GM12878 (cell line): ENCODE measurements around the gene TMEM138. TPM values are rescaled to one million over a fixed set of nuclear protein-coding genes. Genes with fewer than 3 reads are reported as not detected.

ENCODE experiments used
- BACH1 ChIP-seq: fragments of 450-650 bp; IDR thresholded peaks from 2 replicates; pipeline ENCODE4 v1.6.1; 2017; ENCODE audit warnings: mild to moderate bottlenecking, borderline replicate concordance
- BHLHE40 ChIP-seq, 2 experiments: fragments of 450-650 bp in 1 of 2; IDR thresholded peaks; 2 replicates each; pipeline ENCODE4 v1.6.1; 2011 to 2017; ENCODE audit warnings: low read depth in 2 of 2, borderline replicate concordance in 1 of 2, improper control_type of control experiment in 1 of 2, low read length in 1 of 2, mild to moderate bottlenecking in 1 of 2
- BRCA1 ChIP-seq: IDR thresholded peaks from 2 replicates; pipeline ENCODE4 v1.6.1; 2011; ENCODE audit warnings: low read depth, low read length, improper control_type of control experiment
- CBFB ChIP-seq: IDR thresholded peaks from 2 replicates; pipeline ENCODE4 v1.6.1; 2016; ENCODE audit warnings: antibody characterized with exemption, low read depth
- CREM ChIP-seq: IDR thresholded peaks from 2 replicates; pipeline ENCODE4 v1.6.1; 2014; ENCODE audit warnings: antibody characterized with exemption, low read depth
- E2F8 ChIP-seq: fragments of 450-650 bp; IDR thresholded peaks from 2 replicates; pipeline ENCODE4 v1.6.1; 2018; ENCODE audit warnings: mild to moderate bottlenecking, low read depth, moderate library complexity; ENCODE audit not compliant: partially characterized antibody
- EED ChIP-seq: sonication (generic); IDR thresholded peaks from 2 replicates; pipeline ENCODE4 v1.6.1; 2016; ENCODE audit warnings: antibody characterized with exemption, low read depth
- EP300 ChIP-seq, 2 experiments: fragments of 150-350 bp in 1 of 2; IDR thresholded peaks; 2 replicates each; pipeline ENCODE4 v1.6.1; 2011 to 2012; ENCODE audit warnings: low read depth in 2 of 2, low read length in 2 of 2, borderline replicate concordance in 1 of 2, improper control_type of control experiment in 1 of 2, inconsistent platforms in 1 of 2; ENCODE audit not compliant: control insufficient read depth in 1 of 2
- FOS ChIP-seq: IDR thresholded peaks from 3 replicates; pipeline ENCODE4 v1.6.1; 2011; ENCODE audit warnings: borderline replicate concordance; ENCODE audit not compliant: insufficient read length; ENCODE audit errors: extremely low read depth
- HCFC1 ChIP-seq: fragments of 150-350 bp; IDR thresholded peaks from 2 replicates; pipeline ENCODE4 v1.6.1; 2014; ENCODE audit warnings: low read length
- IKZF1 ChIP-seq: fragments of 450-650 bp; conservative IDR thresholded peaks from 2 replicates; pipeline ENCODE4 v1.6.1; 2017; ENCODE audit warnings: antibody characterized with exemption, mild to moderate bottlenecking
- IRF5 ChIP-seq: fragments of 450-650 bp; IDR thresholded peaks from 2 replicates; pipeline ENCODE4 v1.6.1; 2017; ENCODE audit warnings: borderline replicate concordance
- LARP7 ChIP-seq: fragments of 450-650 bp; IDR thresholded peaks from 2 replicates; pipeline ENCODE4 v1.6.1; 2017; ENCODE audit warnings: mild to moderate bottlenecking
- RELB ChIP-seq: fragments of 450-650 bp; IDR thresholded peaks from 2 replicates; pipeline ENCODE4 v1.6.1; 2017; ENCODE audit warnings: low read depth, mild to moderate bottlenecking, moderate library complexity
- TCF12 ChIP-seq: IDR thresholded peaks from 2 replicates; pipeline ENCODE4 v1.6.1; 2011; ENCODE audit warnings: low read depth, mild to moderate bottlenecking, low read length
- WRNIP1 ChIP-seq: IDR thresholded peaks from 2 replicates; pipeline ENCODE4 v1.6.1; 2011; ENCODE audit warnings: low read depth, low read length, improper control_type of control experiment, borderline replicate concordance
- ZBED1 ChIP-seq: IDR thresholded peaks from 2 replicates; pipeline ENCODE4 v1.6.1; 2016; ENCODE audit warnings: borderline replicate concordance
- ZBTB40 ChIP-seq: fragments of 450-650 bp; IDR thresholded peaks from 2 replicates; pipeline ENCODE4 v1.6.1; 2016; ENCODE audit warnings: mild to moderate bottlenecking, moderate library complexity, borderline replicate concordance
- ZSCAN29 ChIP-seq: fragments of 450-650 bp; IDR thresholded peaks from 2 replicates; pipeline ENCODE4 v1.6.1; 2017; ENCODE audit warnings: mild to moderate bottlenecking, moderate library complexity
- polyA plus RNA-seq, 11 experiments: library from polyadenylated mRNA; depleted of rRNA in 4 of 11; unstranded in 6 of 11; stranded (reverse) in 5 of 11; fragments of >200 nt; fragmentation: Nextera tagmentation in 4 of 11; fragmentation: Illumina TruSeq in 1 of 11; extraction: Ambion mirVana in 4 of 11; extraction: Trizol in 1 of 11; gene quantifications; 1 replicate in 1 of 11; 2 replicates in 10 of 11; pipeline versions ENCODE4 v1.2.1 to v1.2.3, GENCODE V29; 2011 to 2016; ENCODE audit warnings: inconsistent platforms in 2 of 11, missing spikeins in 2 of 11, low read depth in 1 of 11
- total RNA-seq, 4 experiments: library from RNA; depleted of rRNA in 3 of 4; stranded (reverse); fragments of >200 nt in 3 of 4; fragmentation: Illumina TruSeq in 1 of 4; extraction: Trizol in 1 of 4; gene quantifications; 2 replicates each; pipeline versions ENCODE4 v1.2.1 to v1.2.3, GENCODE V29; 2013 to 2021

The TMEM138 gene
- total and polyA plus RNA-seq, 10 of the 15 experiments (the other 5 are each of a cell fraction or from before 2014, with no cell fraction given), result 28.5 to 116 (median 73.4) TPM

- TF ChIP-seq E2F8 (peak; percentile 51), ZBED1 (peak; percentile 74), BRCA1 (0 out of 2 replicates have a peak, but pooled peaks have one; percentile 24), EED (peak; percentile 18; the same call in 1 of the 2 replicates), RELB (peak; percentile 74; the same call in 1 of the 2 replicates), FOS (no peak), CBFB (peak; percentile 84), IRF5 (no peak), BHLHE40 (IDR thresholded peaks at IDR 0.05; ENCODE audit: borderline replicate concordance in 1 of 2, low read depth in 2 of 2, low read length in 1 of 2) (peak in 1 of 2 experiments; percentile 62; a peak in 2 of 4 replicates), ZSCAN29 (no peak), LARP7 (peak; percentile 97), BACH1 (0 out of 2 replicates have a peak, but pooled peaks have one; percentile 12), HCFC1 (peak; percentile 69), CREM (peak; percentile 61), TCF12 (peak; percentile 87; the same call in 1 of the 2 replicates), ZBTB40 (peak; percentile 92), EP300 (IDR thresholded peaks at IDR 0.05; ENCODE audit: borderline replicate concordance in 1 of 2, control insufficient read depth in 1 of 2, low read depth in 2 of 2, low read length in 2 of 2) (peak; percentile 16 to 39; a peak in 1 of 4 replicates), WRNIP1 (peak; percentile 73; the same call in 1 of the 2 replicates), IKZF1 (peak; percentile 94)
These were observed at the start of gene TMEM138, which contains the start of gene CYB561A3 (continued) for GRCh38 chr11:61361741-61362541.
